HFF-Myc (cell line): ENCODE measurements around the gene STK32A.

Experiments
- DNase-seq: peaks from one replicate; pipeline ENCODE4 v3.0.0-alpha.2; 2011; ENCODE audit warnings: low read depth; ENCODE audit errors: extremely low read depth
- H3K4me3 ChIP-seq: replicated peaks from 2 replicates; pipeline ENCODE4 v1.5.1; 2011; ENCODE audit warnings: low read depth, mild to moderate bottlenecking, control low read depth, low read length
- CTCF ChIP-seq: IDR thresholded peaks from 2 replicates; pipeline ENCODE4 v1.5.1; 2012; ENCODE audit warnings: mild to moderate bottlenecking, low read depth, low read length, control low read depth; ENCODE audit errors: missing control alignments

STK32A gene

GRCh38 chr5:147398860-147399259 is 164.0 kb downstream of the STK32A start:
- no peak overlapping the region for H3K4me3 ChIP-seq
- DNase-seq, result peak; percentile 85
- no peak for TF ChIP-seq CTCF

DNA sequence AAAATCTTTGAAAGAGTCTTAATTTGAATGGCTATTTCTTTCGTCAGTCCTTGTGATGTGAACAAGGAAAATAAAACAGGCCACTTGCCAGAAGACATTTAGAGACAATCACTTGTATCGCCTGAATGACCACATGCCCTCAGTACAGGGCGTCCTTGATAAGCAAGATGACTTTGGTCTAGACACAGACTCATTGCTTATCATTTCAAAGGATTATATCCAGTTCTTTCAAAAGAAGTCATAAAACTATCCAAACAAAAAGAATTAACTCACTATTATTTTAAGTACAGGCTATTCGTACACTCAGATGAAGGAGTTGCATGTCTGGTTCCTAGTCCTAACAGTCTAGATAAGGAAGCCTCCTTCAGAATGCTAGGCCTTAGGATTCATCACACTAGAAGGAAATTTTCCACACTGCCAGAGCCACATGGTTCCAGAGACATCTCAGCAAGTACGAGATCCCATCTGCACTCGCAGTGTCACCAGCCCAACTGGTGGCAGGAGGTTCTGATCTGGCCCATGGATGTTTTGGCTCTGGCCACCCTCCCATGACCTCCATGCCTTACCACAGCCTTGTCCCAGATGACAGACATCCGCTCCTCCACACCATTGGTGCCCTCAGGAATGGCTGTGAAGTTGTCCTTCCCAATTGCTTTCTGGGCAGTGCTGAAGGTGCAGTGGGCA is 165.4 kb downstream of the STK32A start:
- TF ChIP-seq CTCF, result no peak
- H3K4me3 ChIP-seq, result no peak overlapping the region

GRCh38 chr5:147400881-147401280 is 166.1 kb downstream of the STK32A start:
- no peak for TF ChIP-seq CTCF
- H3K4me3 ChIP-seq, result no peak overlapping the region
- no peak for DNase-seq

More for the DNA sequence above, 165.4 kb downstream of the STK32A start:
- DNase-seq, result no peak

DNA sequence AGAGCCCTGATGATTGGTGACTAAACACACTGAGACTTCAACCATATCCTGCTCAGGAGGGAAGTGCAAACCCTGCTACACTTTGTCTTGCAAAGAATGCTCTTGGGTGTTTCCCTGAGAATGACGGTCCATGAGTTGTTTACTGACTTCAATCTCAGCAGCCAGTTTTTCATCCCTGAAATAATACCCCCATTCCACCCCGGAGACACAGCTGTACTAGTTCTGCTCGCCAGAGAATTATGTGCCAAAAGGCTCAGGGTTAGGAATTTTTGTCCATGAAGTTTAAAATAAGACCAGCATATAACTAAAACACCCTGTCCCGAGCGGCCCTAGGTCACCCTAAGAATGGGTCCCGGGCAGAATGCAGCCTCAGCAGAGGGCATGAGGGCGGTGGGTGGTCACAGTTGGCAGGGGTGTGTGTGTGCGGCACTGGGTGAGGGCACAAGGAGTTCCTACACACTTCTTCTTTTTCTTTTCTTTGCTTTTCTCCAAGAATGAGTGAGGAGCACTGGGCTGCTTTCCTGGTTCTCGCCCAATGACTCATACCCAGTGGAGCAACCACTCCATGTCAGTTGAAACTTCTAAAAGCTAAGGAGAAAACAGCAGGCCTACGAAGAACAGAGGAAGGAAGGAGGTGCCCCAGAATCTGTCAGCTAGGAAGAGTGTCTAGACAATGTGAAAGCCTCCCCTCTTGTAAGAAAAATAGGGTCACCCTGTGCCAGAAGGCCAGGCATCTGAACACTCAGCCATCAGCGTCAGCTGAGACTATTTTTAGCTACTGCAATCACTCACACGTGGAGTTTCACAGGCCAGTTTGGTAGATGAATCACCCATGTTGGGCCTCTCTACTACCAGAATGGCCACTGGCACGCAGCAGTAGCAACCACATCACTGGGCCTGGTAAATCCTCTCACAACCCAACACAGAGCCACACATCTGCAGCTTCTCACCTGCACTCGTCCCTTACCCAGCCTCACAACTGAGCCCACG is 169.1 kb downstream of the STK32A start:
- H3K4me3 ChIP-seq, result no peak overlapping the region
- peak; percentile 86 for DNase-seq
- no peak for TF ChIP-seq CTCF

- DNase-seq, result no peak
- no peak for TF ChIP-seq CTCF
- no peak overlapping the region for H3K4me3 ChIP-seq
Measured at GRCh38 chr5:147404706-147405105, 169.9 kb downstream of the STK32A start.

DNA sequence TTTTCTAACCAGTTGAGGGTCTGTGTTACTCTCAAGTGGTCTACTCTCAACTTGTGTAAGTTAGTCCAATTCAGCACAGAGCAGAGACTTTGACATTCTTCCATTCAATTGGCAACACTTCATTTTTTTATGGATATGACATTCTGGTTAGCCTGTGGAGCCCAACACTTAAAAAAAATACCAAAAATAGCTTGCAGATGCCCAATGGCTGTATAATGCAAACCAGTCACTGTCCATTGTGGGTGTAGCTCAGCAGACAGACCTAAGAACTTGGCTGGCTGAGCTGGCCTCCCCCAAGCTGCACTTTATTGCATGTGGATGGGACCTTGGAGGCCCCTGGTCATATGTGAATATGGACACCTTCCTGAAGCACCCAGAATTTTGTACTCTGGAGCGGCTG is 171.8 kb downstream of the STK32A start:
- no peak for TF ChIP-seq CTCF
- H3K4me3 ChIP-seq, result no peak overlapping the region
- no peak for DNase-seq
